ENCODE data around the gene ZDHHC15. TPM values are rescaled to one million over a fixed set of nuclear protein-coding genes. Genes with fewer than 3 reads are reported as not detected.
"Not testable (repeated sequence)": the region's sequence is repeated elsewhere in the genome, so short reads cannot be mapped to it uniquely, and the experiment has no call there.

Gene ZDHHC15
- total RNA-seq, 3 donors from 2014 or later (not counting 1 experiment from before 2014, with no cell fraction given) = not detected

DNA sequence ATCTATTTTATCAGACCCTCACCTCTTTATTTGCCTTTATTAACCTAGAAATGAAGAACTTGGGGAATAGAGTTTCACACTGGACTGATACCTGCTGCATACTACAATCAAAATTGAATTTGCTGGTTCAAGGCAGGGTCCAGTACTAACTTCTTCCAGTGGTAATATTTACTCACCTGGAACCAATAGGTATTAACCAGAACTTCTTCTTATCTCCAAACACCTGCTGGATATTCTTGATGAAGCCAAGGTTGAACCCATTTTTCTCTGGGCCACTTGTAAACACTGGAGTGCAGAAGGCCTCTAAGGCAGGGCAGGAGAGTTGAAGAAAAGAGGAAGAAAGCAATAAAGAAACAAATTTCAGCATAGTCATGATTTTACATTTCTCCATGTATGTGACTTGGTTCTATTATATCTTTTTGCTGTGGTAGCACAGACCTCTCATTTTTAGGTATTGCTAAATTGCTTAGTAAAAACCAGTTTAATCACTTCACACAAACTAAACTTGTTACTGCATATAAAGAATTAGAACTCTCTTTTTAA, 101.1 kb downstream of the ZDHHC15 start:
- intact Hi-C loops (cut with micrococcal nuclease) = no loop called here
- no peak overlapping the region for H3K27ac ChIP-seq (ENCODE audit: low read length)
- Mint-ChIP-seq H3K9me3 (no peaks in the 10 kb centered on the region), H3K4me3 (no peak overlapping the region), H3K27ac (no peak overlapping the region), H3K36me3 (no peaks in the 10 kb centered on the region), H3K4me1 (no peaks in the 10 kb centered on the region), H3K27me3 (ENCODE audit: low read depth in 2 of 2) (no peaks in the 10 kb centered on the region)
- H3K4me1 ChIP-seq (ENCODE audit: control insufficient read depth, insufficient read depth, low read length) = no peaks in the 10 kb centered on the region
- no peak overlapping the region for H3K4me3 ChIP-seq (ENCODE audit: low read length)
- no peaks in the 10 kb centered on the region for H3K9me3 ChIP-seq (ENCODE audit: control insufficient read depth, insufficient read depth, low read length)
- H3K36me3 ChIP-seq (ENCODE audit: control insufficient read depth, insufficient read depth, low read length) = no peaks in the 10 kb centered on the region
- DNase-seq = no peak
- no peaks in the 10 kb centered on the region for H3K27me3 ChIP-seq (ENCODE audit: control insufficient read depth, insufficient read depth, low read length)
- TF ChIP-seq CTCF (IDR thresholded peaks at IDR 0.05) = no peak
- ATAC-seq = no peak

DNA sequence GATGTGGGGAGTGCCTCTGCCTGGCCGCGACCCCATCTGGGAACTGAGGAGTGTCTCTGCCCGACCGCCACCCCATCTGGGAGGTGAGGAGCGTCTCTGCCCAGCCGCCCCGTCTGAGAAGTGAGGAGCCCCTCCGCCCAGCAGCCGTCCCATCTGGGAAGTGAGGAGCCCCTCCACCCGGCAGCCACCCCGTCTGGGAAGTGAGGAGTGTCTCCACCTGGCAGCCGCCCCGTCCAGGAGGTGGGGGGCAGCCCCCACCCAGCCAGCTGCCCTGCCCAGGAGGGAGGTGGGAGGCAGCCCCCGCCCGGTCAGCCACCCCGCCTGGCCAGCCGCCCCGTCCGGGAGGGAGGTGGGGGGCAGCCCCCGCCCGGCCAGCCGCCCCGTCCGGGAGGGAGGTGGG, 115.7 kb downstream of the ZDHHC15 start:
- H3K4me1 ChIP-seq (ENCODE audit: control insufficient read depth, insufficient read depth, low read length); H3K27ac Mint-ChIP-seq; intact Hi-C loops (cut with micrococcal nuclease); H3K4me1 Mint-ChIP-seq; H3K9me3 Mint-ChIP-seq; H3K4me3 Mint-ChIP-seq; H3K27me3 ChIP-seq (ENCODE audit: control insufficient read depth, insufficient read depth, low read length); H3K4me3 ChIP-seq (ENCODE audit: low read length); ATAC-seq; H3K9me3 ChIP-seq (ENCODE audit: control insufficient read depth, insufficient read depth, low read length); H3K27ac ChIP-seq (ENCODE audit: low read length); H3K36me3 ChIP-seq (ENCODE audit: control insufficient read depth, insufficient read depth, low read length); H3K36me3 Mint-ChIP-seq; H3K27me3 Mint-ChIP-seq (ENCODE audit: low read depth in 2 of 2); DNase-seq: not testable (repeated sequence)
- WGBS (ENCODE audit: insufficient coverage) = 99% methylated on average over 16 of the region's 24 CpGs

GRCh38 chrX:75390470-75390869, 132.4 kb downstream of the ZDHHC15 start:
- H3K4me1 ChIP-seq (ENCODE audit: control insufficient read depth, insufficient read depth, low read length) = no peaks in the 10 kb centered on the region
- Mint-ChIP-seq H3K36me3 (peaks cover 14% of the 10 kb centered on the region), H3K9me3 (peaks cover 6 to 22% of the 10 kb centered on the region in 2 donors), H3K27me3 (ENCODE audit: low read depth in 2 of 2) (no peaks in the 10 kb centered on the region), H3K27ac (no peak overlapping the region), H3K4me1 (no peaks in the 10 kb centered on the region), H3K4me3 (no peak overlapping the region)
- peaks cover 5% of the 10 kb centered on the region for H3K9me3 ChIP-seq (ENCODE audit: control insufficient read depth, insufficient read depth, low read length)
- ATAC-seq (no peak), DNase-seq (no peak)
- no peaks in the 10 kb centered on the region for H3K36me3 ChIP-seq (ENCODE audit: control insufficient read depth, insufficient read depth, low read length)
- no peak for TF ChIP-seq CTCF (IDR thresholded peaks at IDR 0.05)
- 100% methylated on average over 1 of the region's 2 CpGs for WGBS (ENCODE audit: insufficient coverage)
- H3K27ac ChIP-seq (ENCODE audit: low read length) = no peak overlapping the region
- H3K4me3 ChIP-seq (ENCODE audit: low read length) = no peak overlapping the region
- intact Hi-C loops (cut with micrococcal nuclease) = no loop called here
- H3K27me3 ChIP-seq (ENCODE audit: control insufficient read depth, insufficient read depth, low read length) = no peaks in the 10 kb centered on the region

- ATAC-seq (no peak), DNase-seq (no peak)
- Histone ChIP-seq H3K9me3 (ENCODE audit: control insufficient read depth, insufficient read depth, low read length) (no peaks in the 10 kb centered on the region), H3K27me3 (ENCODE audit: control insufficient read depth, insufficient read depth, low read length) (no peaks in the 10 kb centered on the region), H3K4me1 (ENCODE audit: control insufficient read depth, insufficient read depth, low read length) (no peaks in the 10 kb centered on the region), H3K27ac (ENCODE audit: low read length) (no peak overlapping the region), H3K4me3 (ENCODE audit: low read length) (no peak overlapping the region), H3K36me3 (ENCODE audit: control insufficient read depth, insufficient read depth, low read length) (no peaks in the 10 kb centered on the region)
- Mint-ChIP-seq H3K36me3 (no peaks in the 10 kb centered on the region), H3K4me3 (no peak overlapping the region), H3K27ac (no peak overlapping the region), H3K9me3 (no peaks in the 10 kb centered on the region), H3K4me1 (no peaks in the 10 kb centered on the region), H3K27me3 (ENCODE audit: low read depth in 2 of 2) (no peaks in the 10 kb centered on the region)
- TF ChIP-seq CTCF (IDR thresholded peaks at IDR 0.05) = no peak
- intact Hi-C loops (cut with micrococcal nuclease) = no loop called here
- 100% methylated on average over 1 of the region's 1 CpG for WGBS (ENCODE audit: insufficient coverage)
Measured at GRCh38 chrX:75369721-75370120, 153.1 kb downstream of the ZDHHC15 start.

Data from natural killer cell (primary cell).